HEK293T (cell line): ENCODE data around the gene RPSA.

Experiments used
- ELF4 ChIP-seq: fragments of 450-650 bp; IDR thresholded peaks from 2 replicates; pipeline ENCODE4 v1.6.1; 2017; ENCODE audit warnings: antibody characterized with exemption
- FOXA1 ChIP-seq: fragments of 450-650 bp; IDR thresholded peaks from 2 replicates; pipeline ENCODE4 v1.6.1; 2016; ENCODE audit warnings: mild to moderate bottlenecking
- LEF1 ChIP-seq: fragments of 450-650 bp; IDR thresholded peaks from 2 replicates; pipeline ENCODE4 v1.6.1; 2017; ENCODE audit warnings: mild to moderate bottlenecking, borderline replicate concordance
- SP1 ChIP-seq: fragments of 450-650 bp; IDR thresholded peaks from 2 replicates; pipeline ENCODE4 v1.6.1; 2017
- TARDBP ChIP-seq: fragments of 450-650 bp; IDR thresholded peaks from 2 replicates; pipeline ENCODE4 v1.6.1; 2016

- no peak for TF ChIP-seq TARDBP
- no peak for TF ChIP-seq SP1
- no peak for TF ChIP-seq FOXA1
- TF ChIP-seq ELF4 = no peak
- TF ChIP-seq LEF1 = no peak
Measured at GRCh38 chr3:39414421-39414907, 7.9 kb downstream of the RPSA start.
